ENCODE results near the gene EEF1A2.

EEF1A2 gene

GRCh38 chr20:63458170-63459069 lies 40.5 kb downstream of the EEF1A2 start:
- FAIRE-seq: no peak
- DNase-seq (ENCODE audit: insufficient read length, low spot score): no peak
- no peak for TF ChIP-seq POLR2A (IDR thresholded peaks at IDR 0.05; ENCODE audit: low read depth, low read length)
- TF ChIP-seq TAF1 (IDR thresholded peaks at IDR 0.05; ENCODE audit: low read depth, low read length): no peak
- TF ChIP-seq PAX5 (IDR thresholded peaks at IDR 0.05; ENCODE audit: insufficient read depth, low read length, severe bottlenecking): no peak
- TF ChIP-seq POLR2AphosphoS5 (IDR thresholded peaks at IDR 0.05; ENCODE audit: low read depth, low read length): no peak
- no peak for TF ChIP-seq POU2F2 (IDR thresholded peaks at IDR 0.05; ENCODE audit: low read depth, low read length)
- no peak for TF ChIP-seq SPI1 (IDR thresholded peaks at IDR 0.05; ENCODE audit: low read depth, low read length)

DNA sequence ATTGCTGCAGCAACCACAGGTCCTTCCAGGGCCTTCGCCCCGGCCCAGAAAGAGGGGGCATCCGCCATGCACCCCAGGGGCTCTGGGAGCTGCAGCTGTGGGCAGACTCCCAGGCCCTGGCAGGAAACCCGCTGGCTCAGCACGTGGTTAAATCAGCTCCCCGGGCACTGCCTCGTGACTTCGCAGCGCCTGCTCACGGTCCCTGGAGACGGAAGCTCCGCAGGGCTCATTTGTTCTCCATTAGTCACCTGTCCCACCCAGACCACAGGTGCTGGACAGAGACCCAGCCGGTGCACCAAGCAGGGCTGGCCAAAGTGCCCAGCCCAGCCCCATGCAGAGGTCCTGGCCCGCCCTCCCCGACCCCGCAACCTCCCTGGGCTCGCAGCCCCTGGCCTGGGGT lies 41.1 kb downstream of the EEF1A2 start:
- FAIRE-seq (no peak), DNase-seq (ENCODE audit: insufficient read length, low spot score) (no peak)
- TF ChIP-seq POU2F2 (IDR thresholded peaks at IDR 0.05; ENCODE audit: low read depth, low read length) (no peak), TAF1 (IDR thresholded peaks at IDR 0.05; ENCODE audit: low read depth, low read length) (no peak), SPI1 (IDR thresholded peaks at IDR 0.05; ENCODE audit: low read depth, low read length) (no peak), POLR2AphosphoS5 (IDR thresholded peaks at IDR 0.05; ENCODE audit: low read depth, low read length) (no peak), PAX5 (IDR thresholded peaks at IDR 0.05; ENCODE audit: insufficient read depth, low read length, severe bottlenecking) (no peak), POLR2A (IDR thresholded peaks at IDR 0.05; ENCODE audit: low read depth, low read length) (no peak)

DNA sequence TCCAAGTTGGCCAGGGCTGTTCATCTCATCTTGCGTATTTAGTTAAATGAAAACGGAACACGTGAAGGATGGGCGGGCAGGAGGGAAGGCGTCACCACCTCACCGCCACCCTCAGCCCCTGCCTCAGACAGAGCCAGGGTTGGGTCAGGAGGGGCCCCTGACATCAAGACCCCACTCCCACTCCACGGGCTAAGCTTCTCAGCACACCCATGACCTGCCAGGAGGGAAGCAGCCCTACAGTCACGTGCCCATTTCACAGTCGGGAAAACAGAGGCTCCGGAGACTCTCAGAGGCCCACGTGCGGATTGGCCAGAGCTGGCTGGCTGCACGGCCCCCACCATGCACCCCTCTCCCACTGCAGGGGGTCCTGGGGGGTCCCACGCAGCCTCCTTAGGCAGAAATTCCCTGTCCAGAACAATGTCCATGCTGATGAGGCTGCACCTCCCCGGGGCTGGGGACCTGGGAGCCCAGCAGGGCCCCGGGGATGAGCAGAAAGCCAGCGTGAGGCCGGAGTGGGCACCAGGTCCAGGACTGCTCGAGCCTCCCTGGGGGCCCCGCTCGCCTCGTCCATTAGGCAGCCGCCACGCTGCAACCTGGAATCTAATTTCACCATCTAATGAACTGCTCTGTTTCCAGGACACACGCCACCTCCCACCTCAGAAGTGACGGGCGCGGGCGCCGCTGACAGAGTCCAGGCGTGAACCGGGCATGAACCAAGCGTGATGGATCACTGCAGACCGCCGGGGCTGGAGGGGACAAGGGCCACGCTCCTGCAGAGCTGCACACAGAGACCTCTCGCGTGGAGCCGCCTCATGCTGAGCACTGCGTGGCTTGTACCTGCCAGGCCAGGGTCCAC lies 42.2 kb downstream of the EEF1A2 start:
- DNase-seq (ENCODE audit: insufficient read length, low spot score) (no peak), FAIRE-seq (no peak)
- TF ChIP-seq TAF1 (IDR thresholded peaks at IDR 0.05; ENCODE audit: low read depth, low read length) (no peak), POU2F2 (IDR thresholded peaks at IDR 0.05; ENCODE audit: low read depth, low read length) (no peak), SPI1 (IDR thresholded peaks at IDR 0.05; ENCODE audit: low read depth, low read length) (no peak), POLR2A (IDR thresholded peaks at IDR 0.05; ENCODE audit: low read depth, low read length) (no peak), POLR2AphosphoS5 (IDR thresholded peaks at IDR 0.05; ENCODE audit: low read depth, low read length) (no peak), PAX5 (IDR thresholded peaks at IDR 0.05; ENCODE audit: insufficient read depth, low read length, severe bottlenecking) (no peak)

- FAIRE-seq: no peak
- TF ChIP-seq POLR2A (IDR thresholded peaks at IDR 0.05; ENCODE audit: low read depth, low read length) (no peak), SPI1 (IDR thresholded peaks at IDR 0.05; ENCODE audit: low read depth, low read length) (no peak)
- DNase-seq (ENCODE audit: insufficient read length, low spot score): no peak
Observed at GRCh38 chr20:63455568-63455859, 43.4 kb downstream of the EEF1A2 start.

DNA sequence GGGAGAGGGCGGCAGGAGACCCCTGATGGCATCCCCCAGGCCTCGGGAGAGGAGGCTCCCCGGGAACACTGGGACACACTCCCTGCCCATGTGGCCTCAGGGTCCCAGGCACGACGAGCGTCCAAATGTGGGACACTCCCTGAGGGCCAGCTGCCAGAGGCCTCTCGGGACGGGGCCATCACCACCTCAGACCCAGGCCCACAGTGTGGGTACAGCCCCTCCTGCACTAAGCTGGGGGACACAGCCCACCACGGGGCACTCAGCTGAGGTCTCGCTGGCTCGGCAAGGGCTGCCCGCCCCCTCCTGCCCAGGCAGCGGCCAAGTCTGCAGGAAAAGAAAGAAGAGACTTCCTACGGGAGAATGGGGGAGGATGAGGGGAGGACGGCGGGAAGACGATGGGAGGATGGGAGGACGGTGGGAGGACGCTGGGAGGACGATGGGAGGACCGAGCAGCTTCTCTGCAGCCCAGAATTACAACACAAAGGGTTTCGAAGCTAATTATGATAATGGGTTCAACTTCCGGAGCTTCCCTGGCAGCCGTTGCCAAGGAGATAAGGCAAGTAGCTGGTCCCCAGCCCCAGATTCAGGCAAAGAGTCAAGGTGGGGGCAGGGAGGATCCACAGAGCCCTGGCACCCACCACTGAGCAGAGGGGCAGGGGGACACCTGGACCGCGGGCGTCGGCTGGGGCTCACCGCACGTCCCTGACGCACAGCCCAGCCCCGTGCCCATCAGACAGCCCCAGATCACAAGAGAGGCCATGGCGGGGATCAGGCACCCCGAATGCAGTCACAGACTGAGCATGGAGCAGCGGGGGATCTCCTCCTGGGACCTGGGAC lies 43.9 kb downstream of the EEF1A2 start:
- TF ChIP-seq TAF1 (IDR thresholded peaks at IDR 0.05; ENCODE audit: low read depth, low read length): no peak
- TF ChIP-seq POLR2AphosphoS5 (IDR thresholded peaks at IDR 0.05; ENCODE audit: low read depth, low read length): no peak
- TF ChIP-seq SPI1 (IDR thresholded peaks at IDR 0.05; ENCODE audit: low read depth, low read length): no peak
- no peak for TF ChIP-seq PAX5 (IDR thresholded peaks at IDR 0.05; ENCODE audit: insufficient read depth, low read length, severe bottlenecking)
- no peak for TF ChIP-seq POU2F2 (IDR thresholded peaks at IDR 0.05; ENCODE audit: low read depth, low read length)
- no peak for TF ChIP-seq POLR2A (IDR thresholded peaks at IDR 0.05; ENCODE audit: low read depth, low read length)
- FAIRE-seq: no peak
- DNase-seq (ENCODE audit: insufficient read length, low spot score): no peak

GRCh38 chr20:63452821-63453523 lies 45.9 kb downstream of the EEF1A2 start:
- DNase-seq (ENCODE audit: insufficient read length, low spot score): peak; percentile 74
- TF ChIP-seq PAX5 (IDR thresholded peaks at IDR 0.05; ENCODE audit: insufficient read depth, low read length, severe bottlenecking) (no peak), SPI1 (IDR thresholded peaks at IDR 0.05; ENCODE audit: low read depth, low read length) (no peak), POLR2A (IDR thresholded peaks at IDR 0.05; ENCODE audit: low read depth, low read length) (no peak), POLR2AphosphoS5 (IDR thresholded peaks at IDR 0.05; ENCODE audit: low read depth, low read length) (no peak), TAF1 (IDR thresholded peaks at IDR 0.05; ENCODE audit: low read depth, low read length) (no peak), POU2F2 (IDR thresholded peaks at IDR 0.05; ENCODE audit: low read depth, low read length) (no peak)
- FAIRE-seq: no peak

DNA sequence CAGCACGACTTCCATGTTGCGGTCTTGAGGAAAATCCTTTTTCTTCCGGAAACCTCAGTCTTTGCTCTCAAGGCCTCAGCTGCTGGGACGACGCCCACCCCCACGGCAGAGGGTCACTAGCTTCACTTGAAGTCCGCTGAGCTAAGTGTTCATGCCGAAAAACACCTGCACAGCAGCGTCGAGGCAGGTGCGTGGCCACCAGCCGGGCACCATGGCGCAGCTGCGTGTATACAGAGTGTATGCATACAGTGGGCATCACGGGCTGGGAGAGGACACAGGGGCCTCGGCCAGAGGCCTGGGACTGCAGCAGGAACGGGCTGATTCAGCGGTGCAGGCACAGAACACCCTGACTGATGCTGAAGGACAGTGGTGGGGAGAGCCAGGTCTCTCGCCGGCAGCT lies 46.5 kb downstream of the EEF1A2 start:
- no peak for FAIRE-seq

DNA sequence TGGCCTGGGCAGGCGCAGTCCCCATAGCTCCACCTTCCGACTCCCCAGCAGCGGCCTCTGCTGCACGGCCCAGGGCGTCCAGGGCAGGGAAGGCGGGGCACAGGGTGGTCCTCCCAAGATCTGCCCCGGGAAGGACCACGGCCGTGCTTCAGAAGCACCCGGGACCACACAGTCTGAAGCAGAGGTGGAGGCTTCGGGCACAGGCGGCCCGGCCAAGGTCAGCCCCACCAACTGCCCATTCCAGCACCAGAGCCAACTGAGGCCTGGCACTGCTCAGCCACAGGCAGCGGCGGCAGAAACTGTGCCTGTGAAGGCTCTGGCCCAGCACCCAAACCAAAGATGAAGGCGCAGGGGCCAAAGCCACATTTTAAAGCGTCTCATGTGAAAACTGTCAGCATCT lies 47.1 kb downstream of the EEF1A2 start:
- FAIRE-seq: no peak
- TF ChIP-seq PAX5 (IDR thresholded peaks at IDR 0.05; ENCODE audit: insufficient read depth, low read length, severe bottlenecking) (no peak), TAF1 (IDR thresholded peaks at IDR 0.05; ENCODE audit: low read depth, low read length) (no peak), SPI1 (IDR thresholded peaks at IDR 0.05; ENCODE audit: low read depth, low read length) (no peak), POLR2A (IDR thresholded peaks at IDR 0.05; ENCODE audit: low read depth, low read length) (no peak), POLR2AphosphoS5 (IDR thresholded peaks at IDR 0.05; ENCODE audit: low read depth, low read length) (no peak)
- no peak for DNase-seq (ENCODE audit: insufficient read length, low spot score)

More for the DNA sequence above, 46.5 kb downstream of the EEF1A2 start:
- DNase-seq (ENCODE audit: insufficient read length, low spot score): no peak
- TF ChIP-seq SPI1 (IDR thresholded peaks at IDR 0.05; ENCODE audit: low read depth, low read length) (no peak), POLR2A (IDR thresholded peaks at IDR 0.05; ENCODE audit: low read depth, low read length) (no peak), POU2F2 (IDR thresholded peaks at IDR 0.05; ENCODE audit: low read depth, low read length) (no peak), TAF1 (IDR thresholded peaks at IDR 0.05; ENCODE audit: low read depth, low read length) (no peak), POLR2AphosphoS5 (IDR thresholded peaks at IDR 0.05; ENCODE audit: low read depth, low read length) (no peak), PAX5 (IDR thresholded peaks at IDR 0.05; ENCODE audit: insufficient read depth, low read length, severe bottlenecking) (no peak)

Data from GM12891 (cell line).